Stimulated activated effector memory CD8-positive, alpha-beta T cell treated with anti-CD3 and anti-CD28 coated beads, Interleukin-12 subunit alpha, Interleukin-12 subunit beta, amount 100 ng/mL, for 72 hours (primary cell): Measurements from ENCODE around the gene SHKBP1.

ENCODE experiments used
- ATAC-seq: fragments of 150-1000 bp; cut with Tn5 transposase; 2 replicates; pipeline ENCODE4 v1.10.0; 2021
- DNase-seq, 2 donors: peaks; one replicate each; pipeline ENCODE4 v3.0.0; 2021 to 2022; ENCODE audit warnings: low spot score in 2 of 2
- H3K27ac Mint-ChIP-seq: one replicate; pipeline ENCODE4 v1.8.0; 2022; ENCODE audit warnings: mild to moderate bottlenecking, mixed read lengths
- H3K36me3 Mint-ChIP-seq: one replicate; pipeline ENCODE4 v1.8.0; 2022; ENCODE audit warnings: mild to moderate bottlenecking, mixed read lengths
- H3K4me1 Mint-ChIP-seq: one replicate; pipeline ENCODE4 v1.8.0; 2022; ENCODE audit warnings: mixed read lengths
- H3K4me3 Mint-ChIP-seq: one replicate; pipeline ENCODE4 v1.8.0; 2022; ENCODE audit warnings: mild to moderate bottlenecking, mixed read lengths
- H3K9me3 Mint-ChIP-seq: one replicate; pipeline ENCODE4 v1.8.0; 2022; ENCODE audit warnings: mixed read lengths

Gene SHKBP1

GRCh38 chr19:40610396-40611064 is 33.9 kb downstream of the SHKBP1 start:
- no peaks in the 10 kb centered on the region for H3K9me3 Mint-ChIP-seq
- DNase-seq (peak in 1 of 2 donors; percentile 43), ATAC-seq (peak; percentile 2)
- H3K4me1 Mint-ChIP-seq, result peaks cover 92% of the 10 kb centered on the region
- H3K4me3 Mint-ChIP-seq, result peak overlapping the region; percentile 96
- H3K27ac Mint-ChIP-seq, result peak overlapping the region; percentile 88
- H3K36me3 Mint-ChIP-seq, result peaks cover 43% of the 10 kb centered on the region

- H3K27ac Mint-ChIP-seq, result peak overlapping the region; percentile 88
- no peaks in the 10 kb centered on the region for H3K9me3 Mint-ChIP-seq
- no peak for DNase-seq
- H3K4me3 Mint-ChIP-seq, result peak overlapping the region; percentile 96
- no peak for ATAC-seq
- H3K4me1 Mint-ChIP-seq, result peaks cover 92% of the 10 kb centered on the region
- H3K36me3 Mint-ChIP-seq, result peaks cover 49% of the 10 kb centered on the region
Measured at GRCh38 chr19:40611096-40611495, 34.4 kb downstream of the SHKBP1 start.

- H3K4me1 Mint-ChIP-seq, result peaks cover 85% of the 10 kb centered on the region
- no peak for ATAC-seq
- peaks cover 59% of the 10 kb centered on the region for H3K36me3 Mint-ChIP-seq
- H3K9me3 Mint-ChIP-seq, result no peaks in the 10 kb centered on the region
- H3K27ac Mint-ChIP-seq, result peak overlapping the region; percentile 9
- DNase-seq, result no peak
- peak overlapping the region; percentile 96 for H3K4me3 Mint-ChIP-seq
Measured at GRCh38 chr19:40611900-40612698, 35.4 kb downstream of the SHKBP1 start.

DNA sequence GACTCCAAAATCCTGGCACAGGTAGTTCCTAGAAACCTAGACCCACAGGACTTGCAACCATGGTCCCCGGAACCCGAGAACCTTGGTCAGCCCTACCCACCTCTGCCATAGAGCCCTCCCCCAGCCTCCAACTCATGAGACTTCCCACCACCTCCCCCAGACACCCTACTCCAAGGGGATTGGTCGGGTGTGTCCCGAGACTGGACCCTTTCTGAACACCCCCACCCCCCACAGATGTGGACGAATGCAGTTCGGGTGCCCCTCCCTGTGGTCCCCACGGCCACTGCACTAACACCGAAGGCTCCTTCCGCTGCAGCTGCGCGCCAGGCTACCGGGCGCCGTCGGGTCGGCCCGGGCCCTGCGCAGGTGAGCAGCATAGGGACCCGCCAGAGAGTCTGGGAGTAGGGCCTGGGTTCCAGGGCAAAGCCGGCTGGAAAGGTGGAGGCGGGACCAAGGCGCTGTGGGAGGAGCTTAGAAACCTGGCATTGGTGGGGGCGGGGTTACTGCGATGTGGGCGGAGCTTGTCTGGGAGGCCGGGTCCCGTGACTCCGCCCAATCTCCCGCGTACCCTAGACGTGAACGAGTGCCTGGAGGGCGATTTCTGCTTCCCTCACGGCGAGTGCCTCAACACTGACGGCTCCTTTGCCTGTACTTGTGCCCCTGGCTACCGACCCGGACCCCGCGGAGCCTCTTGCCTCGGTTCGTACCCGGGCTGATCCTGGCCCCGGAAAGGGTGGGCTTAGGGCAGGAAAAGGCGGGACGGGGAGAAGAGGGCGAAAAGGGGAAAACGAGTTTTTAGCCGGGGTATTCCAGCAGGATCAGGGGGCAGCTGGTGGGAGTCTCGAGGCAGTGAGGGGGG is 36.4 kb downstream of the SHKBP1 start:
- DNase-seq (peak; percentile 72 to 91), ATAC-seq (peak; percentile 2)
- Mint-ChIP-seq H3K36me3 (peaks cover 66% of the 10 kb centered on the region), H3K27ac (peak overlapping the region; percentile 98), H3K4me3 (peak overlapping the region; percentile 96), H3K4me1 (peaks cover 75% of the 10 kb centered on the region), H3K9me3 (no peaks in the 10 kb centered on the region)

GRCh38 chr19:40613690-40614621 is 37.3 kb downstream of the SHKBP1 start:
- DNase-seq (peak; percentile 77 to 91), ATAC-seq (peak; percentile 70)
- peak overlapping the region; percentile 98 for H3K27ac Mint-ChIP-seq
- peak overlapping the region; percentile 96 for H3K4me3 Mint-ChIP-seq
- peaks cover 67% of the 10 kb centered on the region for H3K36me3 Mint-ChIP-seq
- H3K4me1 Mint-ChIP-seq, result peaks cover 68% of the 10 kb centered on the region
- no peaks in the 10 kb centered on the region for H3K9me3 Mint-ChIP-seq

DNA sequence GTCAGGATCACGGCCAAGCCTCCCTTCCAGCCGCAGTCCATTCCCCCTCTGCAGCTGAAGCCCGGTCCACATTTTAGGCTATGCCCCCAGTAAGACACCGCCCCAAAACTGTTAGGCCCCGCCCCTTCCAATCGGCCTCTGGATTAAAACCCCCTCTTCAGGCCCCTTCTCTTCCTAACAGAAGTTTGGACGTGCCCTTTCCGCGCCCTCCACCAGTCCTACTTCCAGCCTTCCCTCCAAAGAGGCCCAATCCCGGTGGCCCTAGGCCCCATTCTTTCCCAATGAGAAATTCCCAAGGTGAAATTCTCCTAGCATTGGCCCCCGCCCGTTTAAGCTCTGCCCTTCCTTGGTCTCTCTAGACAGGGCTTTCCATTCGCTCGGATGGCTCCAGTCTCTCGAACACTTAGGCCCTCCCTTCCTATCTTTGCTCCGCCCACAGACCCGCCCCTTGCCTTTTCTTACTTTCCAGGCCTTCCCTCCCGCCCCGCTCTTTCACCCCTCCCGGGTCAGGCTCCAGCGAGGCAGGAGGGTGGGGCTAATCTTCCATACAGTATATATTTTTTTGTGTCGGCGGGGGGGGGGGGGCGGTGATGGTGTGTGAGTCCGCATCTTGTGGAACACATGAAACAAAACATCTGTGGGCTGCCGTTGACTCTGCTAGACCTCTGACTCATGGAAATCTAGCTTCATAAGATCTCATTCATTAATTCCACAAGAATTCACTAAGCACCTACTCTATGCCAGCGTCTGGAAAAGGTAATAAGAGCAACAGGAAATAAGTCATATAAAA is 38.1 kb downstream of the SHKBP1 start:
- H3K4me3 Mint-ChIP-seq, result peak overlapping the region; percentile 96
- no peaks in the 10 kb centered on the region for H3K9me3 Mint-ChIP-seq
- peak; percentile 62 for ATAC-seq
- H3K4me1 Mint-ChIP-seq, result peaks cover 71% of the 10 kb centered on the region
- H3K36me3 Mint-ChIP-seq, result peaks cover 74% of the 10 kb centered on the region
- peak overlapping the region; percentile 98 for H3K27ac Mint-ChIP-seq
- peak; percentile 66 to 86 for DNase-seq

DNA sequence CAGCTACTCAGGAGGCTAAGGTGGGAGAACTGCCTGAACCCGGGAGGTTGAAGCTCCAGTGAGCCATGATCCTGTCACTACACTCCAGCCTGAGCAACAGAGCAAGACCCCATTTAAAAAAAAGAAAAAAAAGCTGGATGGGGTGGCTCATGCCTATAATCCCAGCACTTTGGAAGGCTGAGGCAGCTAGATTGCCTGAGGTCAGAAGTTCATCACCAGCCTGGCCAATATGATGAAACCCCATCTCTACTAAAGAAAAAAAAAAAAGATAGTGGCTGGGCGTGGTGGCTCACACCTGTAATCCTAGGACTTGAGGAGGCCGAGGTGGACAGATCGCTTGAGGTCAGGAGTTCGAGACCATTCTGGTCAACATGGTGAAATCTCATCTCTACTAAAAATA is 39.5 kb downstream of the SHKBP1 start:
- peak overlapping the region; percentile 98 for H3K27ac Mint-ChIP-seq
- ATAC-seq, result no peak
- peaks cover 61% of the 10 kb centered on the region for H3K4me1 Mint-ChIP-seq
- peaks cover 82% of the 10 kb centered on the region for H3K36me3 Mint-ChIP-seq
- H3K4me3 Mint-ChIP-seq, result peak overlapping the region; percentile 96
- no peaks in the 10 kb centered on the region for H3K9me3 Mint-ChIP-seq
- no peak for DNase-seq

GRCh38 chr19:40616941-40617340 is 40.3 kb downstream of the SHKBP1 start:
- Mint-ChIP-seq H3K27ac (no peak overlapping the region), H3K9me3 (no peaks in the 10 kb centered on the region), H3K4me3 (no peak overlapping the region), H3K36me3 (peaks cover 90% of the 10 kb centered on the region), H3K4me1 (peaks cover 57% of the 10 kb centered on the region)
- DNase-seq (no peak), ATAC-seq (no peak)

- H3K4me1 Mint-ChIP-seq, result peaks cover 48% of the 10 kb centered on the region
- no peak for ATAC-seq
- no peaks in the 10 kb centered on the region for H3K9me3 Mint-ChIP-seq
- H3K4me3 Mint-ChIP-seq, result no peak overlapping the region
- no peak for DNase-seq
- peaks cover 96% of the 10 kb centered on the region for H3K36me3 Mint-ChIP-seq
- no peak overlapping the region for H3K27ac Mint-ChIP-seq
Measured at GRCh38 chr19:40617961-40618360, 41.3 kb downstream of the SHKBP1 start.

- H3K4me3 Mint-ChIP-seq, result no peak overlapping the region
Measured at GRCh38 chr19:40619333-40620160, 42.9 kb downstream of the SHKBP1 start.

GRCh38 chr19:40620161-40620485 is 43.5 kb downstream of the SHKBP1 start:
- Mint-ChIP-seq H3K9me3 (no peaks in the 10 kb centered on the region), H3K36me3 (peaks cover 100% of the 10 kb centered on the region), H3K4me3 (no peak overlapping the region), H3K4me1 (peaks cover 32% of the 10 kb centered on the region), H3K27ac (peak overlapping the region; percentile 91)
- ATAC-seq (no peak), DNase-seq (no peak)

More at GRCh38 chr19:40619333-40620160, 42.9 kb downstream of the SHKBP1 start:
- H3K9me3 Mint-ChIP-seq, result no peaks in the 10 kb centered on the region
- DNase-seq, result no peak
- peaks cover 100% of the 10 kb centered on the region for H3K36me3 Mint-ChIP-seq
- peaks cover 32% of the 10 kb centered on the region for H3K4me1 Mint-ChIP-seq
- H3K27ac Mint-ChIP-seq, result peak overlapping the region; percentile 91
- no peak for ATAC-seq

DNA sequence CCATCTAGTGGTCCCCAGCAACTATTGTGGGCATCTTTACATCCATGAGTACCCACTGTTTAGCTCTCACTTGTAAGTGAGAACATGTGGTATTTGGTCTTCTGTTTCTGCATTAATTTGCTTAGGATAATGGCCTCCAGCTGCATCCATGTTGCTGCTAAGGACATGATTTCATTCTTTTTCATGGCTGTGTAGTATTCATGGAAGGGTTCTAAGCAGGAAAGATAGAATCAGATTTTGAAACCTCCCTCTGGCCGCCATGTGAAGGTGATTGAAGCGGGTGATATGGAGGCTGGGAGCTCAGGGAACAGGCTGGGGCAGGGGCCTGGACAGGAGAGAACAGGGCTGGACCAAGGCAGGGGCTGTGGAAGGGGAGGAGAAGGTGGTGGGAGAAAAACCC is 44.6 kb downstream of the SHKBP1 start:
- DNase-seq (no peak), ATAC-seq (no peak)
- Mint-ChIP-seq H3K4me3 (no peak overlapping the region), H3K4me1 (peaks cover 34% of the 10 kb centered on the region), H3K27ac (peak overlapping the region; percentile 91), H3K9me3 (no peaks in the 10 kb centered on the region), H3K36me3 (peaks cover 100% of the 10 kb centered on the region)
